Loucy (cell line): ENCODE data around the gene GSDMA.

ENCODE experiments used
- CTCF ChIP-seq: fragments of 200-600 bp; sonication (generic); conservative IDR thresholded peaks from 2 replicates; pipeline ENCODE4 v1.5.1; 2014; ENCODE audit warnings: mild to moderate bottlenecking, antibody characterized with exemption, low read length
- EZH2phosphoT487 ChIP-seq: fragments of 200-600 bp; IDR thresholded peaks from 2 replicates; pipeline ENCODE4 v1.6.1; 2018; ENCODE audit warnings: antibody characterized with exemption, mild to moderate bottlenecking, moderate library complexity, borderline replicate concordance

DNA sequence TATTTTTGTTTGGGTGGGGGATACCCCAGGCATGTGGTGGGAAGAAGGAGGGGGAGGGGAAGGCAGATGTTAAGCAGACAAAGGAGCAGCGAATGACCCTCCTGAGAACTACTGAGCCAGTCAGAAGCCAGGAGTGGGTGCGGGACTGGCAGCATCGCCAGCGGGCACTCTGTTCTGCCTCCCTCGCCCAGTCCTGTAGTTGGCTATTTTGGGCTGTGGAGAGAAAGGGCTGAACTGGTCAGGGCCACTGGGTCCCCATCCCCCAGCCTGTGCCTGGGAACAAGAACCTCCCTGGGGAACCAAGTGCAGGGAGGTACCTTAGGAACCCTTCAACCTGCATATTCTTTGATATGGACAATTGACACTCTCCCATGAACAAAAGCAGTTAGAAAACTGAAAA is 28.9 kb upstream of the GSDMA start:
- TF ChIP-seq CTCF: no peak
- TF ChIP-seq EZH2phosphoT487: no peak
